GM23338 (cell line): ENCODE results near the gene SMG9. TPM values are rescaled to one million over a fixed set of nuclear protein-coding genes. Genes with fewer than 3 reads are reported as not detected.
"Not testable (repeated sequence)": the region's sequence is repeated elsewhere in the genome, so short reads cannot be mapped to it uniquely, and the experiment has no call there.

Experiments
- ATAC-seq: fragments of 200-7000 bp; cut with Tn5 transposase; 3 replicates; pipeline ENCODE4 v1.9.1; 2020
- DNase-seq: peaks from one replicate; pipeline ENCODE4 v3.0.0-alpha.2; 2015; ENCODE audit warnings: low spot score
- H2AFZ ChIP-seq: fragments of 200-600 bp; sonication (generic); 2 replicates; pipeline ENCODE4 v1.8.0; 2016; ENCODE audit warnings: antibody characterized with exemption, mild to moderate bottlenecking, moderate library complexity
- H3F3A ChIP-seq: fragments of 200-600 bp; sonication (generic); replicated peaks from 2 replicates; pipeline ENCODE4 v1.8.0; 2017; ENCODE audit warnings: antibody characterized with exemption, mixed run types, low read depth
- H3K27ac ChIP-seq: fragments of 200-600 bp; sonication (generic); 2 replicates; pipeline ENCODE4 v1.6.1; 2016; ENCODE audit warnings: low read depth
- H3K27me3 ChIP-seq: fragments of 200-600 bp; sonication (generic); 2 replicates; pipeline ENCODE4 v1.8.0; 2016; ENCODE audit warnings: mild to moderate bottlenecking, mixed run types, moderate library complexity; ENCODE audit not compliant: insufficient read depth
- H3K36me3 ChIP-seq: fragments of 200-600 bp; sonication (generic); 2 replicates; pipeline ENCODE4 v1.8.0; 2016; ENCODE audit warnings: mild to moderate bottlenecking; ENCODE audit not compliant: insufficient read depth
- H3K4me1 ChIP-seq: fragments of 200-600 bp; sonication (generic); 2 replicates; pipeline ENCODE4 v1.8.0; 2016; ENCODE audit warnings: mild to moderate bottlenecking, moderate library complexity; ENCODE audit not compliant: insufficient read depth
- H3K4me2 ChIP-seq: fragments of 200-600 bp; sonication (generic); 2 replicates; pipeline ENCODE4 v1.7.1; 2017; ENCODE audit warnings: mixed run types
- H3K4me3 ChIP-seq: fragments of 200-600 bp; sonication (generic); 2 replicates; pipeline ENCODE4 v1.6.1; 2016; ENCODE audit warnings: mixed run types
- H3K79me2 ChIP-seq: fragments of 200-600 bp; sonication (generic); replicated peaks from 2 replicates; pipeline ENCODE4 v1.8.0; 2017; ENCODE audit warnings: mild to moderate bottlenecking; ENCODE audit not compliant: insufficient read depth
- H3K9me2 ChIP-seq: fragments of 200-600 bp; sonication (generic); 2 replicates; pipeline ENCODE4 v1.8.0; 2017; ENCODE audit not compliant: insufficient read depth
- H4K20me1 ChIP-seq: fragments of 200-600 bp; sonication (generic); replicated peaks from 2 replicates; pipeline ENCODE4 v1.8.0; 2017; ENCODE audit warnings: mild to moderate bottlenecking; ENCODE audit not compliant: insufficient read depth
- H3K27ac Mint-ChIP-seq: 2 replicates; pipeline ENCODE4 v1.8.0; 2020; ENCODE audit warnings: inconsistent platforms, mild to moderate bottlenecking, moderate library complexity, mixed read lengths
- H3K27me3 Mint-ChIP-seq: 3 replicates; pipeline ENCODE4 v1.8.0; 2022; ENCODE audit warnings: low read depth, mild to moderate bottlenecking, moderate library complexity, mixed read lengths, inconsistent platforms; ENCODE audit not compliant: insufficient read depth, poor library complexity
- H3K36me3 Mint-ChIP-seq: 3 replicates; pipeline ENCODE4 v1.8.0; 2021; ENCODE audit warnings: low read depth, mild to moderate bottlenecking, inconsistent platforms, moderate library complexity, mixed read lengths
- H3K4me1 Mint-ChIP-seq: 3 replicates; pipeline ENCODE4 v1.8.0; 2020; ENCODE audit warnings: mild to moderate bottlenecking, inconsistent platforms, mixed read lengths
- H3K4me3 Mint-ChIP-seq: 3 replicates; pipeline ENCODE4 v1.8.0; 2021; ENCODE audit warnings: moderate library complexity, mild to moderate bottlenecking, inconsistent platforms, mixed read lengths
- H3K9me3 Mint-ChIP-seq: 3 replicates; pipeline ENCODE4 v1.8.0; 2020; ENCODE audit warnings: moderate library complexity, mild to moderate bottlenecking, inconsistent platforms, mixed read lengths
- CREB1 ChIP-seq: fragments of 250-450 bp; sonication (Bioruptor Pico); IDR thresholded peaks from 2 replicates; pipeline ENCODE4 v1.5.0; 2020; ENCODE audit warnings: low read depth, mild to moderate bottlenecking, moderate library complexity
- CTCF ChIP-seq, 2 experiments: fragments of 200-600 bp in 1 of 2; sonication (generic) in 1 of 2; conservative IDR thresholded peaks; 2 replicates each; pipeline versions ENCODE4 v1.5.1 to v1.6.1; 2016 to 2017; ENCODE audit warnings: antibody characterized with exemption in 2 of 2, low read depth in 2 of 2, mild to moderate bottlenecking in 2 of 2, moderate library complexity in 1 of 2
- ETS1 ChIP-seq: IDR thresholded peaks from 2 replicates; pipeline ENCODE4 v1.6.1; 2016; ENCODE audit warnings: antibody characterized with exemption
- EZH2 ChIP-seq: fragments of 200-600 bp; sonication (generic); IDR thresholded peaks from one replicate; pipeline ENCODE4 v1.8.0; 2017; ENCODE audit warnings: antibody characterized with exemption, mild to moderate bottlenecking, low read depth; ENCODE audit not compliant: unreplicated experiment
- EZH2phosphoT487 ChIP-seq: fragments of 200-600 bp; sonication (generic); IDR thresholded peaks from one replicate; pipeline ENCODE4 v1.8.1; 2018; ENCODE audit warnings: antibody characterized with exemption; ENCODE audit not compliant: unreplicated experiment
- POLR2AphosphoS5 ChIP-seq: IDR thresholded peaks from 2 replicates; pipeline ENCODE4 v1.6.1; 2016; ENCODE audit warnings: antibody characterized with exemption, low read depth
- REST ChIP-seq: IDR thresholded peaks from one replicate; pipeline ENCODE4 v1.6.1; 2018; ENCODE audit warnings: antibody characterized with exemption; ENCODE audit not compliant: unreplicated experiment
- ZNF114 ChIP-seq: fragments of 250-450 bp; sonication (Bioruptor Pico); IDR thresholded peaks from 2 replicates; pipeline ENCODE4 v1.5.0; 2020; ENCODE audit warnings: mild to moderate bottlenecking, moderate library complexity
- ZNF331 ChIP-seq: fragments of 250-450 bp; sonication (Bioruptor Pico); IDR thresholded peaks from 2 replicates; pipeline ENCODE4 v1.5.0; 2020; ENCODE audit warnings: low read depth, mild to moderate bottlenecking, moderate library complexity
- ZNF462 ChIP-seq: fragments of 250-450 bp; sonication (Bioruptor Pico); IDR thresholded peaks from 2 replicates; pipeline ENCODE4 v1.5.0; 2020; ENCODE audit warnings: mild to moderate bottlenecking, moderate library complexity
- polyA plus RNA-seq: library from polyadenylated mRNA; unstranded; fragments of >200 nt; fragmentation: Nextera tagmentation; extraction: Ambion mirVana; gene quantifications from 2 replicates; pipeline ENCODE4 v1.2.1, GENCODE V29; 2016
- total RNA-seq: library from RNA; depleted of rRNA; stranded (reverse); fragments of >200 nt; shearing (Covaris generic); gene quantifications from 2 replicates; pipeline ENCODE4 v1.2.3, GENCODE V29; 2014

Gene SMG9
- total and polyA plus RNA-seq, 2 experiments from 2014 or later = 13.2 to 14.0 TPM

- TF ChIP-seq ZNF462 (CRISPR knock-in tag) = no peak
- no peak for TF ChIP-seq REST
- no peak for TF ChIP-seq CTCF (conservative IDR thresholded peaks at IDR 0.05; ENCODE audit: low read depth in 2 of 2)
- no peak for TF ChIP-seq POLR2AphosphoS5
- no peak for TF ChIP-seq ZNF114 (CRISPR knock-in tag)
- TF ChIP-seq EZH2phosphoT487 = no peak
- TF ChIP-seq CREB1 (CRISPR knock-in tag) = no peak
- TF ChIP-seq ETS1 = no peak
- TF ChIP-seq ZNF331 (CRISPR knock-in tag) = no peak
- no peak for TF ChIP-seq EZH2
These were observed 71.7 kb downstream of the SMG9 start (continued) for GRCh38 chr19:43682824-43683661.

GRCh38 chr19:43682269-43682668 lies 72.5 kb downstream of the SMG9 start:
- H3K4me2 ChIP-seq, H3K79me2 ChIP-seq, H3K9me2 ChIP-seq, H3K4me1 ChIP-seq, H3K27me3 Mint-ChIP-seq, H3K4me3 Mint-ChIP-seq, ATAC-seq, H3K27ac Mint-ChIP-seq, H3K27me3 ChIP-seq, H2AFZ ChIP-seq, H4K20me1 ChIP-seq, H3K9me3 Mint-ChIP-seq, H3F3A ChIP-seq, DNase-seq, H3K4me1 Mint-ChIP-seq, H3K27ac ChIP-seq, H3K4me3 ChIP-seq, H3K36me3 ChIP-seq, H3K36me3 Mint-ChIP-seq: not testable (repeated sequence)
